GM18868 (cell line): ENCODE measurements around the gene KHDC4.

Source experiments
- ATAC-seq: cut with Tn5 transposase; IDR thresholded peaks from one replicate; pipeline ENCODE4 v1.9.1; 2021; ENCODE audit warnings: mild to moderate bottlenecking, moderate library complexity; ENCODE audit not compliant: unreplicated experiment

KHDC4 gene

GRCh38 chr1:155877945-155878344 lies 56.3 kb downstream of the KHDC4 start:
- no peak for ATAC-seq

DNA sequence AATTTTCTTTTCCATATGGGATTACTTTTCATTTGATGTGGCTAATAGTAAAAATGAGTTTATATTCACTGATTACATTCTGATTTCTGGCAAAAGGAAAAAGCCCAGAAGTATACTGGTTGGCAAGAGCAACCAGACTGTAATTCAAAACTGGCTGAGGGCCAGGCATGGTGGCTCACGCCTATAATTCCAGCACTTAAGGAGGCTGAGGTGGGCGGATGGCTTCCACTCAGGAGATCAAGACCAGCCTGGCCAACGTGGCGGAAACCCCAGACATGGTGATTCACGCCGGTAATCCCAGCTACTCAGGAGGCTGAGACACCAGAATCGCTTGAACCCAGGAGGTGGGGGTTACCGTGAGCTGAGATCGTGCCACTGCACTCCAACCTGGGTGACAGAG lies 60.4 kb downstream of the KHDC4 start:
- ATAC-seq, result no peak

DNA sequence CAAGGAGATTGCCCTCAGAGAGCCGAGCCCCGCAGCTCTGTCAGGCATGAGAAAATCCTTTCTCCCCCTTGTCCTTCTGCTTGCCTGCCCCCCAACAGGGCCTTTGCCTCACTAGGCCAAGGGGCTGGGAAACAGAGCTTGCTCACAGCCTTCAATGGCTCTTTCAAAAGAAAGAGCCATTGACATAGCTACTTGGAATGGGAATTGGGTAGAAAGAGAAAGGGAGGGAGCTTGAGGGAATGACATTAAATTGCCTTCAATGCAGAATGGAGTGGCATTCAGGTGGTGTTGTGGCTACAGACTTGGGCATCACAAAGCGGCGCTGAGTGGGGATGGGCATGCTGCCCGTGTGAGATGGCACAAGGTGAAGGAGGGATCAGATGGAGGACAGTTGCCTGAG lies 61.7 kb downstream of the KHDC4 start:
- ATAC-seq, result no peak

- no peak for ATAC-seq
Observed at GRCh38 chr1:155871390-155871789, 62.8 kb downstream of the KHDC4 start.

DNA sequence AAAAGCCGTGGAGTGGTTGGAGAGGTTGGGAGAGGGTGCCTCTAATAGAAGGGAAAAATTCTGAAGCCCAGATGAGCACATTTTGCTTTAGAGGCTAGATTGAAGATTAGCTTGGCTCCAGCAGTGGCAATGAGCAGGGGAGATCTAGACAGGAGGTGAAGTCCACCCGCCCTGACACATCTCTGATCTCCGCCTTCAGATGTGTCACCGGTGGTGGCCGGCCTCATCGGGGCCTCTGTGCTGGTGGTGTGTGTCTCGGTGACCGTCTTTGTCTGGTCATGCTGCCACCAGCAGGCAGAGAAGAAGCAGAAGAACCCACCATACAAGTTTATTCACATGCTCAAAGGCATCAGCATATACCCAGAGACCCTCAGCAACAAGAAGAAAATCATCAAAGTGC lies 66.4 kb downstream of the KHDC4 start:
- ATAC-seq, result no peak

GRCh38 chr1:155864393-155864792 lies 69.8 kb downstream of the KHDC4 start:
- no peak for ATAC-seq
